ENCODE data around the gene C1QTNF6. TPM values are rescaled to one million over a fixed set of nuclear protein-coding genes. Genes with fewer than 3 reads are reported as not detected.

C1QTNF6 gene
- total RNA-seq, 1 donor from 2014 or later, result 8.2 TPM

DNA sequence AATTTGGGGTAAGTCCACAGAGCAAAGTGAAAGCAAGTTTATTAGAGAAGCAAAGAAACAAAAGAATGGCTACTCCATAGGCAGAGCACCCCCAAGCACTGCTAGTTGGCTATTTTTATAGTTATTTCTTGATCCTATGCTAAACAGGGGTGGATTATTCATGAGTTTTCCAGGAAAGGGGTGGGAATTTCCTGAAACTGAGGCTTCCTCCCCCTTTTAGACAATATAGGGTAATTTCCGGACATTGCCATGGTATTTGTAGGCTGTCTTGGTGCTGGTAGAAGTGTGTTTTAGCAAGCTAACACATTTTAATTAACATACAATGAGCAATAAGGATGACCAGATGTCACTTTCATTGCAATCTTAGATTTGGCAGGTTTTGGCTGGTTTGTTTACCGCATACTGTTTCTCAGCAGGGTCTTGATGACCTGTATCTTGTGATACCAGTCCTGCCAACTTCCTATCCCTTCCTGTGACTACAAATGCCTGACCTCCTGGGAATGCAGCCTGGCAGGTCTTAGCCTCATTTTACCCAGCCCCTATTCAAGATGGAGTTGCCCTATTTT, 937 bp upstream of the C1QTNF6 start:
- Mint-ChIP-seq H3K36me3 (ENCODE audit: low read depth) (peaks cover 7% of the 10 kb centered on the region), H3K4me3 (no peak overlapping the region), H3K4me1 (peaks cover 15% of the 10 kb centered on the region), H3K9me3 (no peaks in the 10 kb centered on the region), H3K27ac (no peak overlapping the region), H3K27me3 (no peaks in the 10 kb centered on the region)
- intact Hi-C loops (cut with micrococcal nuclease), result no loop called here
- no peak for DNase-seq
- ATAC-seq (ENCODE audit: low read depth), result no peak
- ChIA-PET CTCF (no interaction called here), POLR2A (no interaction called here)
- TF ChIP-seq, protein P1, sequence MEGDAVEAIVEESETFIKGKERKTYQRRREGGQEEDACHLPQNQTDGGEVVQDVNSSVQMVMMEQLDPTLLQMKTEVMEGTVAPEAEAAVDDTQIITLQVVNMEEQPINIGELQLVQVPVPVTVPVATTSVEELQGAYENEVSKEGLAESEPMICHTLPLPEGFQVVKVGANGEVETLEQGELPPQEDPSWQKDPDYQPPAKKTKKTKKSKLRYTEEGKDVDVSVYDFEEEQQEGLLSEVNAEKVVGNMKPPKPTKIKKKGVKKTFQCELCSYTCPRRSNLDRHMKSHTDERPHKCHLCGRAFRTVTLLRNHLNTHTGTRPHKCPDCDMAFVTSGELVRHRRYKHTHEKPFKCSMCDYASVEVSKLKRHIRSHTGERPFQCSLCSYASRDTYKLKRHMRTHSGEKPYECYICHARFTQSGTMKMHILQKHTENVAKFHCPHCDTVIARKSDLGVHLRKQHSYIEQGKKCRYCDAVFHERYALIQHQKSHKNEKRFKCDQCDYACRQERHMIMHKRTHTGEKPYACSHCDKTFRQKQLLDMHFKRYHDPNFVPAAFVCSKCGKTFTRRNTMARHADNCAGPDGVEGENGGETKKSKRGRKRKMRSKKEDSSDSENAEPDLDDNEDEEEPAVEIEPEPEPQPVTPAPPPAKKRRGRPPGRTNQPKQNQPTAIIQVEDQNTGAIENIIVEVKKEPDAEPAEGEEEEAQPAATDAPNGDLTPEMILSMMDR (IDR thresholded peaks at IDR 0.05), result no peak

DNA sequence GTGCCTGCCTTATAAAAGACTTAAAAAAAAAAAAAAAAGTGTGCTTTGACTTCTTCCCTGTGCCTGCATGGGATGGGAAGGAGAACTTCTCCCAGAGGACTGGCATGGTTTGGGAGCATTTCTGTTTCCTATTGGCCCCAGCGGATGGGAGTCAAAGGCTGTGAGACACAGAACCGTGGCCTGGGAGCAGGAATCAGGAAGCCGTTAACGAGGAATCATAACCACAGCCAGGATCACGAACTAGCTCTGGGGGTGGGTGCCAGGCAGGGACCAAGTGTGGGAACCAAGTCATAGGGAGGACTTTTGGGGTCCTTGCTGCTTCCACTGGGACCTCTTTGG, 526 bp downstream of the C1QTNF6 start:
- TF ChIP-seq, protein P1 (IDR thresholded peaks at IDR 0.05), result no peak
- ChIA-PET CTCF (no interaction called here), POLR2A (no interaction called here)
- Mint-ChIP-seq H3K4me1 (peaks cover 9% of the 10 kb centered on the region), H3K27ac (no peak overlapping the region), H3K36me3 (ENCODE audit: low read depth) (peaks cover 7% of the 10 kb centered on the region), H3K27me3 (no peaks in the 10 kb centered on the region), H3K4me3 (no peak overlapping the region), H3K9me3 (no peaks in the 10 kb centered on the region)
- no peak for DNase-seq
- no peak for ATAC-seq (ENCODE audit: low read depth)
- intact Hi-C loops (cut with micrococcal nuclease), result no loop called here

DNA sequence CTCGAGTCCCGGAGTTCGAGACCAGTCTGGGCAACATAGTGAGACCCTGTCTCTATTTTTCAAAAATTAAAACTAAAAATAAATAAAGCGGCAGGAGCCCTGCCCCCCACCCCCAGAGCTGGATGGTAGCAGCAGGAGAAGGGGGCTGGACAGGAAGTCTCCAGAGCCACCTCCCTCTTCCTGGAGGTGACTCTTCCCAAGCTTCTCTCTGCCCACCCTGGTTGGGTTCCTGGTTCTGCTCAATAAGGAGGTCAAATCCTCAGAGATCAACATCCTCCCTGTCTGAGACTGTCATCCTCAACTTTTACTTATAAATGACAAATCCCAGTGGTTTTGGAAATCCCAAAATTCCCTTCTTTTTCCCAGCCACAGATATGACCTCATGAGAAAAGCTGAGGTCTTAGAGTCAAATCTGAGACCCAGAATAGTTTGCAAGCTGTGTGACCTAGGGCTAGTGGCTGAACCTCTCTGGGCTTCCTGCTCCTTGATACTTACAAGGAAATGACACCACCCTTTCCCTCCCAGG, 987 bp downstream of the C1QTNF6 start:
- no peaks in the 10 kb centered on the region for H3K27me3 Mint-ChIP-seq
- no peak overlapping the region for H3K27ac Mint-ChIP-seq
- POLR2A ChIA-PET, result no interaction called here
- H3K4me1 Mint-ChIP-seq, result peaks cover 9% of the 10 kb centered on the region
- H3K4me3 Mint-ChIP-seq, result no peak overlapping the region
- TF ChIP-seq, protein P1 (IDR thresholded peaks at IDR 0.05), result no peak
- DNase-seq (no peak), ATAC-seq (ENCODE audit: low read depth) (no peak)
- peaks cover 7% of the 10 kb centered on the region for H3K36me3 Mint-ChIP-seq (ENCODE audit: low read depth)
- CTCF ChIA-PET, result no interaction called here
- H3K9me3 Mint-ChIP-seq, result no peaks in the 10 kb centered on the region
- intact Hi-C loops (cut with micrococcal nuclease), result no loop called here

DNA sequence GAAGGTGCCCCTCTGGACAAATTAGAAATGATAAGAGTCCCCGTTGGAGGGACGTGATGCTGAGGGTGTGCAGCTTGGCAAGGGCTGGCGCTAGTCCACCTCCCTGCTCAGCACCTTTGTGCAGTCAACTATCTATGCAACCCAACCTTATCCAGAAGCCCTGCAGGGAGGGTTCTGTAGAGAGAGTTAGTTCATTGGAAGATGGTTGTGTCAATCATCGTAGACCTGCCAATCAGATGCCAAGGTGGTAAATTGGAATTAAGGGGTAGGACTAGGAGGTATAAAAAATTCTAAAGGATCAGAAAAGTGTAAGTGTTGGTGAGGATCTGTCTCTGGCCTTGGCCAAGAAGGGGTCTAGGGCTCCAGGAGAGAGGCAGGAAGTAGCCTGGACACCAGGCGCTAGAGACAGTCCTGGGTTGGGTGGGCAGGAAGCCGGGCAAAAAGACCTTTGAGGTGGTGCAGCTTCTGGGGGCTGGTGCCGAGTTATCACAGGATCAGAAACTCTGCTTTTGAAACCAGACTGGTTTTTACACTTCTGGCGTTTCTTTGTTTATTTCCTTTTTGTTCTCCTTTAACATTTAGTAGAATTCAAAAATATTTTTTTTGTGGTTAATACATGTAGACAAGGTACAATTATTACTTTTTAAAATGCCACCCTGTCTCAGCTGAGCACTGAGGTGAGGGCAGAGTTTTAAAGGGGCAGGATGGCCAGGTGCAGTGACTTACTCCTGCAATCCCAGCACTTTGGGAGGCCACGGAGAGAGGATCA, 1.6 kb downstream of the C1QTNF6 start:
- peaks cover 7% of the 10 kb centered on the region for H3K36me3 Mint-ChIP-seq (ENCODE audit: low read depth)

DNA sequence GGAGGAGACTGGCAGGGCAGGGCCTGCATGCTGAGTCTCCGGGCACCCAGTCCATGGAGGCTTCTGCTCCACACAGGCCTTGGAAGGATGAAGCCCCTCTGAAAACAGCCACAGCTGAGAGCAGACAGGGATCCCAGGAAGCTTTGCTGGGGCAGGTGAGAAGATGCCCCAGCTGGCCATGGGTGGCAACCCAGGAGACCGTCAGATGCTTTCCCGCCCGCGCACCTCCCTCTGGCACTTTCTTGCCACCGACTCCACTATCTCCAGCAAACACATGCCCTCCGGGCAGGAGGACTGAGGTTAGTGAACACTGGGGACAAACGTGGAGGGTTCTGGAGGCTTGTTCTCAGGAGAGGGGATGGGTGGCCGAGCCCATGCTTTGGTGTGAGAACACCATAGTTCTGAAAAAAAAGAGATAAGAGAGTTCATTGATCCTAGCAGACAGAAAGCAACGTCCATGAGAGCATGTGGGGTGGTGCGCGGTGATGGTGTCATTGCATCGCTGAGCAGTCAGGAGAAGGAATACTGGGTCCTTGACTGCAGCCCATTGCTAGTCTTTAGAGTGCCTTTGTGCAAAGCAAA, 2.3 kb downstream of the C1QTNF6 start:
- POLR2A ChIA-PET, result no interaction called here
- ATAC-seq (ENCODE audit: low read depth) (no peak), DNase-seq (no peak)
- no peaks in the 10 kb centered on the region for H3K27me3 Mint-ChIP-seq
- no peaks in the 10 kb centered on the region for H3K9me3 Mint-ChIP-seq
- H3K27ac Mint-ChIP-seq, result no peak overlapping the region
- CTCF ChIA-PET, result no interaction called here
- intact Hi-C loops (cut with micrococcal nuclease), result no loop called here
- peaks cover 7% of the 10 kb centered on the region for H3K36me3 Mint-ChIP-seq (ENCODE audit: low read depth)
- H3K4me1 Mint-ChIP-seq, result peaks cover 9% of the 10 kb centered on the region
- no peak overlapping the region for H3K4me3 Mint-ChIP-seq
- TF ChIP-seq, protein P1 (IDR thresholded peaks at IDR 0.05), result no peak

More for the DNA sequence above, 1.6 kb downstream of the C1QTNF6 start:
- TF ChIP-seq, protein P1 (IDR thresholded peaks at IDR 0.05), result no peak
- ChIA-PET POLR2A (no interaction called here), CTCF (no interaction called here)
- ATAC-seq (ENCODE audit: low read depth), result peak; percentile 61
- DNase-seq, result no peak
- intact Hi-C loops (cut with micrococcal nuclease), result no loop called here
- H3K27me3 Mint-ChIP-seq, result no peaks in the 10 kb centered on the region
- H3K9me3 Mint-ChIP-seq, result no peaks in the 10 kb centered on the region
- no peak overlapping the region for H3K4me3 Mint-ChIP-seq
- H3K27ac Mint-ChIP-seq, result no peak overlapping the region
- H3K4me1 Mint-ChIP-seq, result peaks cover 9% of the 10 kb centered on the region
